ENCODE data around the gene LCN6.

The LCN6 gene

GRCh38 chr9:136725612-136726011, 22.7 kb downstream of the LCN6 start:
- peak; percentile 56 for DNase-seq (ENCODE audit: low read depth, low spot score)

GRCh38 chr9:136724772-136725171, 23.6 kb downstream of the LCN6 start:
- DNase-seq (ENCODE audit: low read depth, low spot score): no peak

GRCh38 chr9:136723989-136724388, 24.3 kb downstream of the LCN6 start:
- no peak for DNase-seq (ENCODE audit: low read depth, low spot score)

- no peak for DNase-seq (ENCODE audit: low read depth, low spot score)
Measured at GRCh38 chr9:136723362-136723976, 24.9 kb downstream of the LCN6 start.

- DNase-seq (ENCODE audit: low read depth, low spot score): no peak
Measured at GRCh38 chr9:136722969-136723356, 25.4 kb downstream of the LCN6 start.

GRCh38 chr9:136722093-136722968, 26.0 kb downstream of the LCN6 start:
- DNase-seq (ENCODE audit: low read depth, low spot score): no peak

GRCh38 chr9:136721339-136722092, 26.8 kb downstream of the LCN6 start:
- DNase-seq (ENCODE audit: low read depth, low spot score): peak; percentile 73

- no peak for DNase-seq (ENCODE audit: low read depth, low spot score)
Measured at GRCh38 chr9:136720898-136721338, 27.4 kb downstream of the LCN6 start.

- peak; percentile 66 for DNase-seq (ENCODE audit: low read depth, low spot score)
Measured at GRCh38 chr9:136720251-136720897, 28.0 kb downstream of the LCN6 start.

- DNase-seq (ENCODE audit: low read depth, low spot score): no peak
Measured at GRCh38 chr9:136719195-136719880, 29.0 kb downstream of the LCN6 start.

GRCh38 chr9:136718345-136719194, 29.8 kb downstream of the LCN6 start:
- no peak for DNase-seq (ENCODE audit: low read depth, low spot score)

GRCh38 chr9:136717399-136717798, 30.9 kb downstream of the LCN6 start:
- no peak for DNase-seq (ENCODE audit: low read depth, low spot score)

- DNase-seq (ENCODE audit: low read depth, low spot score): no peak
Measured at GRCh38 chr9:136714893-136715274, 33.4 kb downstream of the LCN6 start.

GRCh38 chr9:136714096-136714892, 34.0 kb downstream of the LCN6 start:
- no peak for DNase-seq (ENCODE audit: low read depth, low spot score)

- peak; percentile 42 for DNase-seq (ENCODE audit: low read depth, low spot score)
Measured at GRCh38 chr9:136713550-136713949, 34.8 kb downstream of the LCN6 start.

- DNase-seq (ENCODE audit: low read depth, low spot score): no peak
Measured at GRCh38 chr9:136712690-136713544, 35.4 kb downstream of the LCN6 start.

GRCh38 chr9:136711751-136712689, 36.3 kb downstream of the LCN6 start, which contains the start of gene DIPK1B:
Gene DIPK1B (plus strand): TSS chr9:136712572. CDS start chr9:136712666, 94 bp downstream.
- peak; percentile 55 for DNase-seq (ENCODE audit: low read depth, low spot score)
